Kidney glomerular epithelial cell (primary cell): Measurements from ENCODE around the gene RAD51AP1.

Source experiments
- DNase-seq: peaks from one replicate; lab custom pipeline; 2025; lab: John Stamatoyannopoulos, UW

RAD51AP1 gene

DNA sequence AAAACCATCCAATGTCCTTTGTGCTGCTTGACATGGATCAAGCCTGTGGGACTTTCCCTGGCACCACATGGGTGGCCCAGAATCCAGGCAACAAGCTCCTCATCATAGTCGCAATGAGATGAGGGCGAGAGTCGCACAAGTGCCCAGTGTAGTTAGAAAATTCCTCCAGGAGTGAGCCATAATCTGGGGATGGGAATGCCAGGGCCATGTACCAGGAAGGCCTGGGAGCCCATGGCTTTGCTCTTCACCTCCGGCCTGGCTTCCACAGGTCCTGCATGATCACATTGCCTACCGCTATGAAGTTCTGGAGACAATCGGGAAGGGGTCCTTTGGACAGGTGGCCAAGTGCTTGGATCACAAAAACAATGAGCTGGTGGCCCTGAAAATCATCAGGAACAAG is 57.2 kb downstream of the RAD51AP1 start:
- DNase-seq = no peak

- DNase-seq = no peak
These were observed 64.7 kb downstream of the RAD51AP1 start for GRCh38 chr12:4603421-4603820.

GRCh38 chr12:4603946-4604345 is 65.3 kb downstream of the RAD51AP1 start:
- DNase-seq = no peak

DNA sequence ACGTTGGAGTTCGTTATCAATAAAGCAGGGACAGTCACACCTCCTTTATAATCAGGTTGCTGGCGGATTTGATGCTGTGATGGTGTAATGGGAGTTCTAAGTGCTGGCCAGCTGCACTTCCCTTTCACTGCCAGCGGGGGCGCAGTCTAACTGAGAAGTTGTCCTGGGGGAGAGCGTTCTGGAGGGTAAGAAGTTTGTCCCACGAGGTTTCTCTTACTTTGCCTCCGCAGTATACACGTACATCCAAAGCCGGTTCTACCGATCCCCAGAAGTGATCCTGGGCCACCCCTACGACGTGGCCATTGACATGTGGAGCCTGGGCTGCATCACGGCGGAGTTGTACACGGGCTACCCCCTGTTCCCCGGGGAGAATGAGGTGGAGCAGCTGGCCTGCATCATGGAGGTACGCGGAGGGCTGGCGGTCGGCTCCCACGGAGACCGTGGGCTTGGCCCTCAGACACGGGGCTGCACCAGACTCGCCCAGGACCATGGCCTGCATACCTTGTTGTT is 66.0 kb downstream of the RAD51AP1 start:
- peak; percentile 90 for DNase-seq

DNA sequence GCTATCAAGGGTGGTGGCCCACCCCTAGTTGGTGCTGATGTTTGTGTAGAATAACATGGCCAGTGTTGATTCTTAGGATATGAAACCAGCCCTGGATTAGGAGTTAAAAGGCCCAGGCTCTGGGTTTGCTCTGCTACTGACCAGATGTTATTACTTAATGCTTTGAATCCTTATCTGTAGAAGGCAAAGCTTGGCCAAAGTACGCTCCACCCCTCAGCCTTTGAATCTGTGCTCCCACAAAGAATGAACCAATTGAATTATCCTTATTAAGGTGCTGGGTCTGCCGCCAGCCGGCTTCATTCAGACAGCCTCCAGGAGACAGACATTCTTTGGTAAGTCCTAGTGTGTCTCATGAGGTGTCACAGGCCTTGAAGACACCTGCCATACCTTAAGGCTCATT is 68.4 kb downstream of the RAD51AP1 start:
- DNase-seq = no peak

DNA sequence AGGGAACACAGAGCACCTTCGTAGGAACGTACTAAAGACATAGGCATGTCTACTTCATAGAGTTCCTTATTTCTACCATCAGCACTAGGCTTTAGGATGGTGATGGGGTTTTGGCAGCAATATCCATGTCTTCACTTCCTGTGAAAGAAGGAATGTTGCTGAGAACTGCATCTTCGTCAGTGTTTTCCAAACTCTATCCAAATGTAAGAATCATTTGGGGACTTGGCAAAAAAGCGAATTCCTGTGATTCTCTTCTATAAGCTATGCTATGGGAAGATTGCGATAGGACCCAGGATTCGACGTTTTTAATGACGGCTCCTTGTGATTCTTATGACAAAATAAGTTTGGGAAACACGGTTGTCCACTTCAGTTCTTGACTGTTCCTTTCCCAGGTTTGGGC is 70.4 kb downstream of the RAD51AP1 start:
- no peak for DNase-seq
